ENCODE measurements around the gene SHC2. TPM values are rescaled to one million over a fixed set of nuclear protein-coding genes. Genes with fewer than 3 reads are reported as not detected.

SHC2 gene
- total RNA-seq, 4 donors from 2014 or later, result 14.6 to 25.0 (median 17.8) TPM

DNA sequence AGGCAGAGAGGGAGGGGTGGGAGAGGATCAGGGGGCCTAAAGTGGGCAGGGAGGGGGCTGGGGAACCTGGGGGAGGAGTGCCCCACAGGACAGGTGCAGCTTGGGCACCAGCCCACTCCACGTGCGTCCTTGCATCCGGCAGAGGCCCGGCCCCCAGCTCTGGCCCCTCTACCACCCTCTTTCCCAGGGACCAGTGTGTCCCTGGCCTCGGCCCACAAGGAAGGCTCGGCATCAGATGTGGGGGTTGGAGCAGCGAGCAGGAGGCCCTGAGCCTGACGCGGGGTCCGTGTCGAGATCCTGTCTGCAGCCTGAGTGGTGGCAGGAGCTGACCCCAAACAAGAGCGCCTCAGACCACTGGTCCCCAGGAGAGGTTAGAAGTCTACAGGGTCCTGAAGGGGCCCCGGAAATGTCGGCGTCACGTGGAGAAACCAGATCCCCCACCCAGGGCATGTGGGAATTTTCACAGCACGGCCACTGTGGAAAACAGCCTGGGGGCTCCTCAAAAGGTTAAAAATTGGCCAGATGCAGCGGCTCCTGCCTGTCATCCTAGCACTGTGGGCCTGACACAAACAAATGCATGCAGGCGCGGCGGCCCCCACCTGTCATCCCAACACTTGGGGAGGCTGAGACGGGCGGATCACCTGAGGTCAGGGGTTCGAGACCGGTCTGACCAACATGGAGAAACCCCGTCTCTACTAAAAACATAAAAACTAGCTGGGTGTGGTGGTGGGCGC is 21.5 kb downstream of the SHC2 start:
- 79 to 80% methylated on average over 26 to 27 of the region's 27 CpGs for WGBS, 2 donors
- no peak for DNase-seq (ENCODE audit: low spot score in 2 of 2)
- no peak overlapping the region for H3K4me3 ChIP-seq (ENCODE audit: low read depth, poor library complexity, severe bottlenecking)
- intact Hi-C loops (cut with DNase I; ENCODE audit: low total_unique reads), result no loop called here
- TF ChIP-seq, protein P1, sequence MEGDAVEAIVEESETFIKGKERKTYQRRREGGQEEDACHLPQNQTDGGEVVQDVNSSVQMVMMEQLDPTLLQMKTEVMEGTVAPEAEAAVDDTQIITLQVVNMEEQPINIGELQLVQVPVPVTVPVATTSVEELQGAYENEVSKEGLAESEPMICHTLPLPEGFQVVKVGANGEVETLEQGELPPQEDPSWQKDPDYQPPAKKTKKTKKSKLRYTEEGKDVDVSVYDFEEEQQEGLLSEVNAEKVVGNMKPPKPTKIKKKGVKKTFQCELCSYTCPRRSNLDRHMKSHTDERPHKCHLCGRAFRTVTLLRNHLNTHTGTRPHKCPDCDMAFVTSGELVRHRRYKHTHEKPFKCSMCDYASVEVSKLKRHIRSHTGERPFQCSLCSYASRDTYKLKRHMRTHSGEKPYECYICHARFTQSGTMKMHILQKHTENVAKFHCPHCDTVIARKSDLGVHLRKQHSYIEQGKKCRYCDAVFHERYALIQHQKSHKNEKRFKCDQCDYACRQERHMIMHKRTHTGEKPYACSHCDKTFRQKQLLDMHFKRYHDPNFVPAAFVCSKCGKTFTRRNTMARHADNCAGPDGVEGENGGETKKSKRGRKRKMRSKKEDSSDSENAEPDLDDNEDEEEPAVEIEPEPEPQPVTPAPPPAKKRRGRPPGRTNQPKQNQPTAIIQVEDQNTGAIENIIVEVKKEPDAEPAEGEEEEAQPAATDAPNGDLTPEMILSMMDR (IDR thresholded peaks at IDR 0.05), result no peak
- no peak for TF ChIP-seq POLR2A (IDR thresholded peaks at IDR 0.05)

DNA sequence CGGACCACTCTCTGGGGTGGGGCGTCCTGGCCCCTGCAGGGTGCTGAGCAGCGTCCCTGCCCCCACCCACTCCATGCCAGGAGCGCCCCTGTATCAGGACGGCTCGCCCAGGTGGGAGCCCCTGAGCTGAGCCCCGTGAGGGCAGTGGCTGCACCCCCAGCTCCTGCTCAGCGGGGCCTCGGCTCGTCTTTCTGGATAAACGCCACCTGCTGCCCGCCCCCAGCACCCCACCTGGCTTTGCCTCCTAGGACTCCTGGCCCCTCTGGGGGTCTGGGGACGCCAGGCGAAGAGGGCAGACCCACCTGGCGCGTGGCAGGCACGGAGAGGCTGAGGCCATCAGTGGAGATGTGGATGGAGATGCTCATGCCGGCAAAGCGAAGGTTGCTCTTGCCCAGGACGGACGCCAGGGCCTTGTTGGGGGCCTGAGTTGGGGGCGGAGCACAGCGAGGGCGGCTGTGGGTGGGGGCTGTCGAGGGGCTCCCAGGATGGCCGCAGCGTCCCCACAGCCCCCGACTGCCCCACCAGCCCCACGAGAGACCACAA is 22.3 kb downstream of the SHC2 start:
- no peak for DNase-seq (ENCODE audit: low spot score in 2 of 2)
- intact Hi-C loops (cut with DNase I; ENCODE audit: low total_unique reads), result no loop called here
- TF ChIP-seq POLR2A (IDR thresholded peaks at IDR 0.05), result no peak
- TF ChIP-seq, protein P1 (IDR thresholded peaks at IDR 0.05), result no peak
- H3K4me3 ChIP-seq (ENCODE audit: low read depth, poor library complexity, severe bottlenecking), result no peak overlapping the region
- WGBS, 2 donors, result 58 to 61% methylated on average over 17 to 26 of the region's 29 CpGs

DNA sequence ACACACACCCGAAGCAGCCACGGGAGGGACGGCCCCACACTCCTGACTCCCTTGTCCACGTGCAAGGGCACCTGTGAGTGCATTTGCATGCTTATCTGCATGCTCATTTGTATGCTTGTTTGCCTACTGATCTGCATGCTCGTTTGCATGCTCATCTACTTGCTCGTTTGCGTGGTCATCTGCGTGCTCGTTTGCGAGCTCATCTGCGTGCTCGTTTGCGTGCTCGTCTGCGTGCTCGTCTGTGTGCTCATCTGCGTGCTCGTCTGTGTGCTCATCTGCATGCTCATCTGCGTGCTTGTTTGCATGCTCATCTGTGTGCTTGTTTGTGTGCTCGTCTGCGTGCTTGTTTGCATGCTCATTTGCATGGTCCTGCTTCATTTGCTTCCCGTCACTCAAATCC is 23.8 kb downstream of the SHC2 start:
- DNase-seq (ENCODE audit: low spot score in 2 of 2), result no peak
- intact Hi-C loops (cut with DNase I; ENCODE audit: low total_unique reads), result no loop called here
- no peak for TF ChIP-seq POLR2A (IDR thresholded peaks at IDR 0.05)
- TF ChIP-seq, protein P1 (IDR thresholded peaks at IDR 0.05), result no peak
- H3K4me3 ChIP-seq (ENCODE audit: low read depth, poor library complexity, severe bottlenecking), result no peak overlapping the region
- WGBS, 2 donors, result 82 to 90% methylated on average over 22 of the region's 22 CpGs

DNA sequence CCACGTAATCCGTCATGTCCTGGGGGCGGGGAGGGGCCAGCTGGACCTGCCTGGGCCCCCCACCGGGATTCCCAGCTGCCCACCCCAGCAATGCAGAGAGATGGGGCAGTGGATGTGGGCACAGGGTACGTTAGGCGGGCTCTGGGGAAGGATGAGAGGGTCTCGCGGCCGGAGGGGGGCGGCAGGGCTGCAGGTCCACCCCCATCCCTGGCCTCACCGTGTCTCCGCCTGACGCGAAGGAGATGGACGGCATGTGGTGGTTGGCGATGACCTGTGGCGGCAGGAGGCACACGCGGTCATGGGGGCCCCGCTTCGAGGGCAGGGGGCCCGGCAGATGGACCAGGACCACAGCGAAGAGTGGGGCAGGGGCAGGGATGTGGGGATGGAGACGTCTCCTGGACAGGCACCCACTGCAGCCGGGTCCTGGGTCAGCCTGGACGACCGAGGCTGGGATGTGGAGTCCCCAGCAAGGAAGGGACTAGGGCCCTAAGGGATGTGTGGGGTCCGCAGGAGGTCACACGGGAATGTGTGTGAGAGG is 24.4 kb downstream of the SHC2 start:
- intact Hi-C loops (cut with DNase I; ENCODE audit: low total_unique reads), result no loop called here
- no peak for TF ChIP-seq POLR2A (IDR thresholded peaks at IDR 0.05)
- TF ChIP-seq, protein P1 (IDR thresholded peaks at IDR 0.05), result no peak
- H3K4me3 ChIP-seq (ENCODE audit: low read depth, poor library complexity, severe bottlenecking), result no peak overlapping the region
- WGBS, 2 donors, result 81 to 88% methylated on average over 26 to 29 of the region's 29 CpGs
- no peak for DNase-seq (ENCODE audit: low spot score in 2 of 2)

DNA sequence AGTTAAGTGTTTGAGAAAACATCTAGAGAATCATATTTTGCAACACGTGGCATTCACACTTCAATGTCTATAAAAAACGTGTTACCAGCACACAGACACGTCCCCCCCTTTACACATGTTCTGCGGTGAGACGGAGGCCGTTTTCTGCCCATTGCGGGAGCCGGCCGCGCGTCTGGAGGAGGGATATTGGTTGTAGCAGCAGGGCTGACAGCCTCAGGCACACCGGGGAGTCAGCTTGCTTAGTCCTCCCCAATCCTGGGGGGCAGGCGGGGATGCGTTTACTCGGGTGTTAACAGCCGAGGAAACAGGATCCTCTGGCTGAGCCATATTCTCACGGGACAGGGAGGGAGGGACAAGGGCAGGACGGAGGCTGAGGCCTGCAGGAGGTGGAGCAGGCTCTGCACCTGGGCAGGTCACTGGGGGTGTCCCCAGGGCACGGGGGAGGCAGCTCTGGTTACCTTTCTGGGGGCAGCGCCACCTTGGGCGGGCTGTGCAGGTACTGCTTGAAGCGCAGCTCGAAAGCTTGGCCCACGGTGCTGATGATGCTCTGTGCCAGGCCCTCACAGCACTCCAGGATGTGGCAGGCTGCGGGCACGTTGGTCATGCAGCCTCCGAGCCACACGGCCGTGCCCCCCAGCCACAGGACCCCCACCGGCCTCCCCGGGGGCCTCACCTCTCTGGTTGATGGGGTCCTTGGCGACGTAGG is 25.0 kb downstream of the SHC2 start:
- intact Hi-C loops (cut with DNase I; ENCODE audit: low total_unique reads), result no loop called here
- no peak overlapping the region for H3K4me3 ChIP-seq (ENCODE audit: low read depth, poor library complexity, severe bottlenecking)
- DNase-seq (ENCODE audit: low spot score in 2 of 2), result no peak
- TF ChIP-seq, protein P1 (IDR thresholded peaks at IDR 0.05), result no peak
- TF ChIP-seq POLR2A (IDR thresholded peaks at IDR 0.05), result no peak
- 66 to 68% methylated on average over 27 to 32 of the region's 33 CpGs for WGBS, 2 donors
